Cardiac fibroblast (primary cell): ENCODE measurements around the gene SPINDOC.

Experiments used
- DNase-seq, 2 donors: peaks; one replicate each; pipeline versions ENCODE4 v3.0.0 to v3.0.0-alpha.2; 2010; ENCODE audit warnings: low read depth in 2 of 2
- H3K4me3 ChIP-seq, 2 donors: replicated peaks in 1 of 2; 1 replicate in 1 of 2; 2 replicates in 1 of 2; pipeline ENCODE4 v1.5.1; 2011; ENCODE audit warnings: low read depth in 2 of 2, low read length in 2 of 2, mild to moderate bottlenecking in 2 of 2, moderate library complexity in 1 of 2
- CTCF ChIP-seq: IDR thresholded peaks from one replicate; pipeline ENCODE4 v1.5.1; 2011; ENCODE audit warnings: low read depth, mild to moderate bottlenecking, low read length, inconsistent platforms

Gene SPINDOC

GRCh38 chr11:63867511-63867910, 54.3 kb downstream of the SPINDOC start:
- DNase-seq, result no peak
- TF ChIP-seq CTCF, result no peak
- H3K4me3 ChIP-seq, result no peak overlapping the region

- DNase-seq, result no peak
- TF ChIP-seq CTCF, result no peak
- H3K4me3 ChIP-seq, result no peak overlapping the region
These were observed 55.3 kb downstream of the SPINDOC start for GRCh38 chr11:63868399-63869064.

GRCh38 chr11:63869171-63869591, 55.9 kb downstream of the SPINDOC start:
- no peak for TF ChIP-seq CTCF
- no peak for DNase-seq
- no peak overlapping the region for H3K4me3 ChIP-seq

GRCh38 chr11:63869683-63870082, 56.4 kb downstream of the SPINDOC start:
- H3K4me3 ChIP-seq, result no peak overlapping the region
- no peak for TF ChIP-seq CTCF
- no peak for DNase-seq

GRCh38 chr11:63870351-63871140, 57.3 kb downstream of the SPINDOC start:
- TF ChIP-seq CTCF, result no peak
- DNase-seq, result no peak
- H3K4me3 ChIP-seq, result no peak overlapping the region

GRCh38 chr11:63871962-63872799, 58.9 kb downstream of the SPINDOC start:
- DNase-seq, result peak; percentile 90 to 96
- H3K4me3 ChIP-seq, result no peak overlapping the region
- TF ChIP-seq CTCF, result peak; percentile 39
